IPS-20b (cell line): Measurements from ENCODE around the gene USP5.

Experiments used
- H3K27ac ChIP-seq: one replicate; pipeline ENCODE4 v1.5.1; 2013; ENCODE audit warnings: low read length
- H3K27me3 ChIP-seq: 2 replicates; pipeline ENCODE4 v1.6.1; 2013; ENCODE audit warnings: mild to moderate bottlenecking, low read length, inconsistent platforms; ENCODE audit not compliant: insufficient read depth
- H3K36me3 ChIP-seq: 2 replicates; pipeline ENCODE4 v1.6.1; 2013; ENCODE audit warnings: low read depth, mild to moderate bottlenecking, inconsistent platforms, low read length, moderate library complexity; ENCODE audit not compliant: insufficient read depth
- H3K4me1 ChIP-seq: 2 replicates; pipeline ENCODE4 v1.6.1; 2013; ENCODE audit warnings: mild to moderate bottlenecking, control low read depth, inconsistent platforms, low read length, moderate library complexity; ENCODE audit not compliant: insufficient read depth
- H3K4me3 ChIP-seq: 2 replicates; pipeline ENCODE4 v1.5.1; 2013; ENCODE audit warnings: mild to moderate bottlenecking, low read length, inconsistent platforms
- H3K9ac ChIP-seq: 2 replicates; pipeline ENCODE4 v1.6.1; 2013; ENCODE audit warnings: low read depth, mild to moderate bottlenecking, inconsistent platforms, low read length, moderate library complexity
- H3K9me3 ChIP-seq: 2 replicates; pipeline ENCODE4 v1.6.1; 2013; ENCODE audit warnings: mild to moderate bottlenecking, low read depth, low read length, inconsistent platforms; ENCODE audit not compliant: insufficient read depth

The USP5 gene

GRCh38 chr12:6834873-6835272 lies 17.1 kb upstream of the USP5 start:
- Histone ChIP-seq H3K9ac (no peak overlapping the region), H3K4me3 (no peak overlapping the region), H3K27ac (no peak overlapping the region), H3K36me3 (peaks cover 88% of the 10 kb centered on the region), H3K9me3 (no peaks in the 10 kb centered on the region), H3K4me1 (peaks cover 3% of the 10 kb centered on the region; the same call in 1 of the 2 replicates), H3K27me3 (no peaks in the 10 kb centered on the region)

GRCh38 chr12:6836851-6837250 lies 15.1 kb upstream of the USP5 start:
- Histone ChIP-seq H3K27me3 (no peaks in the 10 kb centered on the region), H3K4me1 (0 out of 2 replicates have a peak, but pooled peaks cover 4% of the 10 kb centered on the region), H3K27ac (no peak overlapping the region), H3K4me3 (no peak overlapping the region), H3K9ac (no peak overlapping the region), H3K9me3 (no peaks in the 10 kb centered on the region), H3K36me3 (peaks cover 78% of the 10 kb centered on the region)

GRCh38 chr12:6837370-6838060 lies 14.4 kb upstream of the USP5 start:
- Histone ChIP-seq H3K4me1 (0 out of 2 replicates have a peak, but pooled peaks cover 4% of the 10 kb centered on the region), H3K36me3 (peaks cover 79% of the 10 kb centered on the region), H3K27me3 (no peaks in the 10 kb centered on the region), H3K27ac (no peak overlapping the region), H3K9ac (no peak overlapping the region), H3K9me3 (no peaks in the 10 kb centered on the region), H3K4me3 (no peak overlapping the region)

DNA sequence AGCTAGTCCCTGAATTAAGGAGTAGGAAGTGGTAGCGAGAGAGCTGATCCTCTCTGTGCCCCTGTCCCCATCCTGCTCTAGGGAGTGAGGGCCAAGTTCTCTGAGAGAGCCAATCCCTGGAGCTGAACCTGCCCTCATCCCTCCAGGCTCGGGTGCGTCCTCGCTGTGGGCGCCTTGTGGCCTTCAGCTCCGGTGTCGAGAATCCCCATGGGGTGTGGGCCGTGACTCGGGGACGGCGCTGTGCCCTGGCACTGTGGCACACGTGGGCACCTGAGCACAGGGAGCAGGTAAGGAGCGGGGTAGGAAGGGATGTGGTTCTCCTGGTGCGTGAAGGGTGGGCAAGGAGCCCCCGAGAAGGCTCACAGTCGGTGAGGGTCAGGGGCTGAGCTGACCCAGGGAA lies 13.1 kb upstream of the USP5 start:
- H3K27me3 ChIP-seq = no peaks in the 10 kb centered on the region
- H3K9ac ChIP-seq = no peak overlapping the region
- H3K9me3 ChIP-seq = no peaks in the 10 kb centered on the region
- H3K4me3 ChIP-seq = no peak overlapping the region
- no peak overlapping the region for H3K27ac ChIP-seq
- H3K36me3 ChIP-seq = peaks cover 83% of the 10 kb centered on the region
- H3K4me1 ChIP-seq = 0 out of 2 replicates have a peak, but pooled peaks cover 4% of the 10 kb centered on the region

- no peaks in the 10 kb centered on the region for H3K27me3 ChIP-seq
- no peak overlapping the region for H3K27ac ChIP-seq
- no peak overlapping the region for H3K4me3 ChIP-seq
- peaks cover 81% of the 10 kb centered on the region for H3K36me3 ChIP-seq
- H3K9ac ChIP-seq = no peak overlapping the region
- H3K9me3 ChIP-seq = no peaks in the 10 kb centered on the region
- H3K4me1 ChIP-seq = 0 out of 2 replicates have a peak, but pooled peaks cover 4% of the 10 kb centered on the region
Measured at GRCh38 chr12:6839482-6840201, 12.3 kb upstream of the USP5 start.

- no peak overlapping the region for H3K9ac ChIP-seq
- H3K27ac ChIP-seq = no peak overlapping the region
- H3K27me3 ChIP-seq = no peaks in the 10 kb centered on the region
- H3K4me1 ChIP-seq = 0 out of 2 replicates have a peak, but pooled peaks cover 4% of the 10 kb centered on the region
- H3K4me3 ChIP-seq = no peak overlapping the region
- H3K36me3 ChIP-seq = peaks cover 82% of the 10 kb centered on the region
- no peaks in the 10 kb centered on the region for H3K9me3 ChIP-seq
Measured at GRCh38 chr12:6840330-6840729, 11.6 kb upstream of the USP5 start.

GRCh38 chr12:6840761-6841515 lies 11.0 kb upstream of the USP5 start, which contains the start of gene GNB3:
TSS of gene GNB3 (plus strand) at chr12:6840925. CDS start at chr12:6841288, 363 bp downstream.
- Histone ChIP-seq H3K36me3 (peaks cover 86% of the 10 kb centered on the region), H3K4me1 (0 out of 2 replicates have a peak, but pooled peaks cover 4% of the 10 kb centered on the region), H3K27me3 (no peaks in the 10 kb centered on the region), H3K9ac (no peak within 1 kb of the TSS), H3K4me3 (no peak within 1 kb of the TSS), H3K9me3 (no peaks in the 10 kb centered on the region), H3K27ac (no peak within 1 kb of the TSS)

GRCh38 chr12:6842075-6842474 lies 9.9 kb upstream of the USP5 start:
- Histone ChIP-seq H3K27ac (no peak overlapping the region), H3K4me3 (no peak overlapping the region), H3K4me1 (0 out of 2 replicates have a peak, but pooled peaks cover 4% of the 10 kb centered on the region), H3K9ac (no peak overlapping the region), H3K9me3 (no peaks in the 10 kb centered on the region), H3K36me3 (peaks cover 86% of the 10 kb centered on the region), H3K27me3 (no peaks in the 10 kb centered on the region)

DNA sequence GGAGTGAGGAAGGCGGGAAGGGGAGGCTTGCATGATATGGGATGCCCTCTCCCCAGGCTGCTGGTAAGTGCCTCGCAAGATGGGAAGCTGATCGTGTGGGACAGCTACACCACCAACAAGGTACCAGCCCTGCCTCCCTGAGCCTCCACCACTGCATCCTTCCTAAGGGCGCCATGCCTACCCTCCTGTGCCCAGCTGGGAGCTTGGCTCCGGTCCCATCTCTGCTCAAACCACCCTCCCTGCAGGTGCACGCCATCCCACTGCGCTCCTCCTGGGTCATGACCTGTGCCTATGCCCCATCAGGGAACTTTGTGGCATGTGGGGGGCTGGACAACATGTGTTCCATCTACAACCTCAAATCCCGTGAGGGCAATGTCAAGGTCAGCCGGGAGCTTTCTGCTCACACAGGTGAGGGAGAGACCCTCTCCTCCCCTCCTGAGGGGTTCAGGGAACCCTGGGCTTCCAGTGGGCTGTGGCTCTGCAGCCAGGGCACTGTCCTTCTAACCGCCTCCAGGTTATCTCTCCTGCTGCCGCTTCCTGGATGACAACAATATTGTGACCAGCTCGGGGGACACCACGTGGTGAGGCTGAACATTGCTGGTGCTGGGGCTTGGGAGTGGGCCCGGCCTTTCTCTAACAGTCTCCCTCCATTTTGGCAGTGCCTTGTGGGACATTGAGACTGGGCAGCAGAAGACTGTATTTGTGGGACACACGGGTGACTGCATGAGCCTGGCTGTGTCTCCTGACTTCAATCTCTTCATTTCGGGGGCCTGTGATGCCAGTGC lies 8.6 kb upstream of the USP5 start:
- no peak overlapping the region for H3K9ac ChIP-seq
- H3K36me3 ChIP-seq = peaks cover 84% of the 10 kb centered on the region
- H3K9me3 ChIP-seq = no peaks in the 10 kb centered on the region
- no peaks in the 10 kb centered on the region for H3K27me3 ChIP-seq
- no peak overlapping the region for H3K4me3 ChIP-seq
- H3K27ac ChIP-seq = no peak overlapping the region
- H3K4me1 ChIP-seq = 0 out of 2 replicates have a peak, but pooled peaks cover 4% of the 10 kb centered on the region

- H3K36me3 ChIP-seq = peaks cover 84% of the 10 kb centered on the region
- H3K9me3 ChIP-seq = no peaks in the 10 kb centered on the region
- no peak overlapping the region for H3K27ac ChIP-seq
- H3K4me3 ChIP-seq = no peak overlapping the region
- no peak overlapping the region for H3K9ac ChIP-seq
- H3K27me3 ChIP-seq = no peaks in the 10 kb centered on the region
- H3K4me1 ChIP-seq = 0 out of 2 replicates have a peak, but pooled peaks cover 2% of the 10 kb centered on the region
Measured at GRCh38 chr12:6845395-6845794, 6.6 kb upstream of the USP5 start.

DNA sequence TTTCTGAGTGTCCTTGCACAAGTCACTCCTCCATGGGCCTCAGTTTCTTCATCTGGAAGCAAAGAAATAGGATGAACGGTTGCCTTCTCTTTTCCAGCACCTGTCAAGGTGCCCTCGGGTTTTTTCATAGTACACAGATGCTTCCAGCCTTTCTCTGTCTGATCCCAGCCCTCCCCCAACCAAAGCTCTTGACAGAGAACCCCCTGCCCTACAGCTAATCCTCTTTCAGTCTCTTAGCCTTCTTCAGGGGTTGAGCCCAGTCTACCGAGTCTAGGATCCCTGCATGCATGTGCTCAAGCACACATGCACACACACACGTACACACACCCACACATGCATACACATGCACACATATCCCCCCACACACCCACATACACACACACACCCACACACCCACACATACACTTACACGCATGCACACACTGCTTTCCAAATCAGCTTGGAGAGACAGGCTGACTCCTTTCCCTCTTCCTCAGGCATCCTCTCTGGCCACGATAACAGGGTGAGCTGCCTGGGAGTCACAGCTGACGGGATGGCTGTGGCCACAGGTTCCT lies 5.6 kb upstream of the USP5 start:
- H3K9me3 ChIP-seq = no peaks in the 10 kb centered on the region
- H3K9ac ChIP-seq = no peak overlapping the region
- H3K4me1 ChIP-seq = 0 out of 2 replicates have a peak, but pooled peaks cover 4% of the 10 kb centered on the region
- H3K36me3 ChIP-seq = peaks cover 84% of the 10 kb centered on the region
- no peak overlapping the region for H3K27ac ChIP-seq
- no peak overlapping the region for H3K4me3 ChIP-seq
- H3K27me3 ChIP-seq = no peaks in the 10 kb centered on the region
